ENCODE measurements around the gene COPS8. TPM values are rescaled to one million over a fixed set of nuclear protein-coding genes. Genes with fewer than 3 reads are reported as not detected.

Gene COPS8
- total RNA-seq, 3 donors from 2014 or later (not counting 1 experiment from before 2014, with no cell fraction given) = 51.8 to 57.9 (median 53.9) TPM

GRCh38 chr2:237042101-237042500 lies 43.6 kb upstream of the COPS8 start:
- WGBS (ENCODE audit: insufficient coverage) = 91% methylated on average over 1 of the region's 1 CpG
- peaks cover 0 to 1% of the 10 kb centered on the region in 2 donors for H3K27me3 Mint-ChIP-seq (ENCODE audit: low read depth in 2 of 2)
- Histone ChIP-seq H3K36me3 (ENCODE audit: control insufficient read depth, insufficient read depth, low read length) (no peaks in the 10 kb centered on the region), H3K27ac (ENCODE audit: low read length) (no peak overlapping the region), H3K9me3 (ENCODE audit: control insufficient read depth, insufficient read depth, low read length) (no peaks in the 10 kb centered on the region), H3K4me3 (ENCODE audit: low read length) (no peak overlapping the region), H3K27me3 (ENCODE audit: control insufficient read depth, insufficient read depth, low read length) (no peaks in the 10 kb centered on the region), H3K4me1 (ENCODE audit: control insufficient read depth, insufficient read depth, low read length) (no peaks in the 10 kb centered on the region)
- no peak overlapping the region for H3K4me3 Mint-ChIP-seq
- H3K36me3 Mint-ChIP-seq = no peaks in the 10 kb centered on the region
- TF ChIP-seq CTCF (IDR thresholded peaks at IDR 0.05) = no peak
- no peak overlapping the region for H3K27ac Mint-ChIP-seq
- no peak for DNase-seq
- H3K4me1 Mint-ChIP-seq = no peaks in the 10 kb centered on the region
- intact Hi-C loops (cut with micrococcal nuclease) = no loop called here
- no peaks in the 10 kb centered on the region for H3K9me3 Mint-ChIP-seq
- no peak for ATAC-seq

DNA sequence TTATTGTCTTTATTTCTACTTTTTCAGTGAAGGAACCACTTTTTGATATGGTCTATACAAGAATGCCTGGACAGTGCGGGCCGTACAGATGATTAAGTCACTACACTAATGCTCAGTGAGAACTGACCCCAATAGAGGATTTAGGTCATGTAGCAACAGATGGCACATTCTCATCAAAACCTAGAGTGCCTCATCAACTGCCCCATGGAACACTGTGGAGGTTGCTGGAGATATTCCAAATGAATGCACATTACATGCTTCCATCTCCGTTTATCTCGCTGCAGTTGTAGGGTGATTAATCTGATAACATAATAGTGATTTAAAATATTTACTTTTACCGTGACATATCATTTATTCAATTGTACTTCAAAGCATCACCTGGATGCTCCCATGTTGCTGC lies 41.8 kb upstream of the COPS8 start:
- Mint-ChIP-seq H3K27ac (no peak overlapping the region), H3K4me3 (no peak overlapping the region), H3K4me1 (no peaks in the 10 kb centered on the region), H3K9me3 (peaks cover 2 to 3% of the 10 kb centered on the region in 2 donors), H3K36me3 (peaks cover 5% of the 10 kb centered on the region), H3K27me3 (ENCODE audit: low read depth in 2 of 2) (peaks cover 0 to 4% of the 10 kb centered on the region in 2 donors)
- Histone ChIP-seq H3K36me3 (ENCODE audit: control insufficient read depth, insufficient read depth, low read length) (no peaks in the 10 kb centered on the region), H3K27ac (ENCODE audit: low read length) (no peak overlapping the region), H3K27me3 (ENCODE audit: control insufficient read depth, insufficient read depth, low read length) (no peaks in the 10 kb centered on the region), H3K9me3 (ENCODE audit: control insufficient read depth, insufficient read depth, low read length) (no peaks in the 10 kb centered on the region), H3K4me1 (ENCODE audit: control insufficient read depth, insufficient read depth, low read length) (no peaks in the 10 kb centered on the region), H3K4me3 (ENCODE audit: low read length) (no peak overlapping the region)
- DNase-seq (no peak), ATAC-seq (no peak)
- no peak for TF ChIP-seq CTCF (IDR thresholded peaks at IDR 0.05)
- intact Hi-C loops (cut with micrococcal nuclease) = no loop called here
- 92% methylated on average over 4 of the region's 5 CpGs for WGBS (ENCODE audit: insufficient coverage)

- H3K36me3 ChIP-seq (ENCODE audit: control insufficient read depth, insufficient read depth, low read length) = no peaks in the 10 kb centered on the region
- TF ChIP-seq CTCF (IDR thresholded peaks at IDR 0.05) = no peak
- H3K27ac ChIP-seq (ENCODE audit: low read length) = no peak overlapping the region
- H3K4me1 Mint-ChIP-seq = no peaks in the 10 kb centered on the region
- H3K4me3 Mint-ChIP-seq = no peak overlapping the region
- H3K36me3 Mint-ChIP-seq = peaks cover 9% of the 10 kb centered on the region
- H3K9me3 Mint-ChIP-seq = peaks cover 2 to 5% of the 10 kb centered on the region in 2 donors
- no peak for ATAC-seq
- 82% methylated on average over 3 of the region's 3 CpGs for WGBS (ENCODE audit: insufficient coverage)
- H3K4me1 ChIP-seq (ENCODE audit: control insufficient read depth, insufficient read depth, low read length) = no peaks in the 10 kb centered on the region
- DNase-seq = no peak
- intact Hi-C loops (cut with micrococcal nuclease) = no loop called here
- no peaks in the 10 kb centered on the region for H3K27me3 ChIP-seq (ENCODE audit: control insufficient read depth, insufficient read depth, low read length)
- H3K9me3 ChIP-seq (ENCODE audit: control insufficient read depth, insufficient read depth, low read length) = no peaks in the 10 kb centered on the region
- peaks cover 1 to 4% of the 10 kb centered on the region in 2 donors for H3K27me3 Mint-ChIP-seq (ENCODE audit: low read depth in 2 of 2)
- no peak overlapping the region for H3K4me3 ChIP-seq (ENCODE audit: low read length)
- no peak overlapping the region for H3K27ac Mint-ChIP-seq
Observed at GRCh38 chr2:237044281-237044680, 41.4 kb upstream of the COPS8 start.

- Mint-ChIP-seq H3K4me1 (no peaks in the 10 kb centered on the region), H3K36me3 (peaks cover 12% of the 10 kb centered on the region), H3K27ac (no peak overlapping the region), H3K9me3 (peaks cover 2 to 5% of the 10 kb centered on the region in 2 donors), H3K27me3 (ENCODE audit: low read depth in 2 of 2) (peaks cover 4 to 13% of the 10 kb centered on the region in 2 donors), H3K4me3 (no peak overlapping the region)
- Histone ChIP-seq H3K4me3 (ENCODE audit: low read length) (no peak overlapping the region), H3K36me3 (ENCODE audit: control insufficient read depth, insufficient read depth, low read length) (no peaks in the 10 kb centered on the region), H3K27me3 (ENCODE audit: control insufficient read depth, insufficient read depth, low read length) (no peaks in the 10 kb centered on the region), H3K27ac (ENCODE audit: low read length) (no peak overlapping the region), H3K4me1 (ENCODE audit: control insufficient read depth, insufficient read depth, low read length) (no peaks in the 10 kb centered on the region), H3K9me3 (ENCODE audit: control insufficient read depth, insufficient read depth, low read length) (no peaks in the 10 kb centered on the region)
- TF ChIP-seq CTCF (IDR thresholded peaks at IDR 0.05) = no peak
- DNase-seq (no peak), ATAC-seq (no peak)
- intact Hi-C loops (cut with micrococcal nuclease) = no loop called here
- WGBS (ENCODE audit: insufficient coverage) = 73% methylated on average over 2 of the region's 4 CpGs
Observed at GRCh38 chr2:237045449-237045848, 40.2 kb upstream of the COPS8 start.
